Stimulated activated CD4-positive, alpha-beta T cell treated with anti-CD3 and anti-CD28 coated beads, Interleukin-1b, Interleukin-23, amount 100 ng/mL, for 4 hours (primary cell): Measurements from ENCODE around the gene DECR2.
"Not testable (repeated sequence)": the region's sequence is repeated elsewhere in the genome, so short reads cannot be mapped to it uniquely, and the experiment has no call there.

Source experiments
- DNase-seq, 2 donors: peaks; one replicate each; pipeline ENCODE4 v3.0.0-alpha.2; 2020; ENCODE audit warnings: low read depth in 2 of 2

The DECR2 gene

DNA sequence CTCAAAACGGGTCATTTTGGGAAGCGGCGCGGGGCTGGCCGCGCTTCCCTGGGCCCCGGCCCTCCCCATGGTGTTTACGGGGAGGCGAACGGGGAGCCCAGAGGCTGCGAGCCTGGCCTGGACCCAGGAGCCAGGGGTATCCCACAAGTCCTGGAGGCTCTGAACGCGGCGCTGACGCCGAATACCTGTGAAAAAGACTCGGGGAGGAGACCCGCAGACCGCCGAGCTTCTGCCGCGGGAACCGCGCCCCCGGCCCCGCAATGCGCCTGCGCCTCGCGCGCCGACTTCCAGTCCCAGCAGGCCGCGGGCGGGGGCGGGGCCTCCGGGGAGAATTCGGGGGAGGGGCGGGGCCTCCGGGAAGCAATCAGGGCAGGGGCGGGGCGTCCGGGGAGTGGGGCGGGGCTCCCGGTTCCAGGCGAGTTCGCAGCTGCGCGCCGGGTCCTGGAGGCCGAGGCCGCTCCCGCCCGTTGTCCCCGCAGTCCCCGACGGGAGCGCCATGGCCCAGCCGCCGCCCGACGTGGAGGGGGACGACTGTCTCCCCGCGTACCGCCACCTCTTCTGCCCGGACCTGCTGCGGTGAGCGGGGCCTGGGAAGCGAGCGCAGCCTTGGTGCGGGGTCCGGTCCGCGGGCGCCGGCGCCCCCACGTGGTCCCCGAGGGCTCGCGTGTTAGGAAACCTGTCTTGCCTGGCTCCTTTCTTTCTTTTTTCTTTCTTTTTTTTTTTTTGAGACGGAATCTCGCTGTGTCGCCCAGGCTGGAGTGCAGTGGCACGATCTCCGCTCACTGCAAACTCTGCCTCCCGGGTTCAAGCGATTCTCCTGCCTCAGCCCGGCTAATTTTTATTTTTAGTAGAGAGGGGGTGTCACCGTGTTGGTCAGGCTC, at the start of gene DECR2:
Gene DECR2 (plus strand): TSS at position 418 of the 881 bp plus-strand sequence. CDS start 79 bp downstream, at position 497.
- peak; percentile 100 for DNase-seq

- peak; percentile 100 for DNase-seq
Observed at GRCh38 chr16:352547-353403, 48.9 kb upstream of the DECR2 start, which contains the start of gene AXIN1. Gene AXIN1 (minus strand): TSS chr16:352723. CDS start chr16:347025, 5,698 bp downstream.

DNA sequence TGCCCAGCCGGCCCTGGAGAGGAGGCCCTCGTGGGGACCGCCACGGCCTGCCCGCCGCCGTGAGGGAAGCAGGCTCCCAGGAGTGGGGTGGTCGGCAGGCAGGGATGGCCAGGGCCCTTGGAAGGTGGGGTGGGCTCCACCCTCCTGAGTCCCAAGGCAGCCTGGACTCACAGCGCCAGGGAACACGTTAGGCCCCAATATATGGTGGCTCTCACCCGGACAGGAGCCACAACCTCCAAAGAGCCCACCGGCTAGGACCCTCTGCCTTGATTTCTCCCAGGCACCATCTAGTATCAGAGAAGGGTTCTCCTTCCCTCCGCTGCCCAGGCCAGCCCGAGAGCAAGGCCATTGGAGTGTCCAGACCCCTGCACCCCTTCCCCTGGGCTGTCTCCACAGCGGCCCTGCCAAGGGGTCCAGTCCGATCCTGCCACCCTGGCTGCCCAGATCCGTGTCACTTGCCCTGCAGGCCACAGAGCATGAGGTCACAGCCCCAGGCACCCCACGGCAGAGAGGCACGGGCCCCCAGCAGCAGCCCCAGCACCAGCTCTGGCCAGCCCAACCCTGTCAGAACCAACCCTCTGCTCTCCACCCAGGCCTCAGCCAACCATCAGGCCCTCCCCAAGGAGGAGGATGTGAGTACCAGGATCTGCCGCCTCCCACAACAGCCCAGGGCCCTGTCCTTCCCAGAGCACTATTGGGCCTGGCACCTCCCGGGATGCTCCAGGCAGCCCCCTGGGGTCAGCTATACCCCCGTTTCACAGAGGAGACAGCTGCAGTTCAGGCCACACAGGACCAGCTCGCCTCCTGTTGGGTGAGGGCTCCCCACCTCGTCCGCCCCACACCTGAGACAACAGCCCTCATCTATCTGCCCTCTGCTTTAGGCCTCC, 48.0 kb upstream of the DECR2 start:
- no peak for DNase-seq

DNA sequence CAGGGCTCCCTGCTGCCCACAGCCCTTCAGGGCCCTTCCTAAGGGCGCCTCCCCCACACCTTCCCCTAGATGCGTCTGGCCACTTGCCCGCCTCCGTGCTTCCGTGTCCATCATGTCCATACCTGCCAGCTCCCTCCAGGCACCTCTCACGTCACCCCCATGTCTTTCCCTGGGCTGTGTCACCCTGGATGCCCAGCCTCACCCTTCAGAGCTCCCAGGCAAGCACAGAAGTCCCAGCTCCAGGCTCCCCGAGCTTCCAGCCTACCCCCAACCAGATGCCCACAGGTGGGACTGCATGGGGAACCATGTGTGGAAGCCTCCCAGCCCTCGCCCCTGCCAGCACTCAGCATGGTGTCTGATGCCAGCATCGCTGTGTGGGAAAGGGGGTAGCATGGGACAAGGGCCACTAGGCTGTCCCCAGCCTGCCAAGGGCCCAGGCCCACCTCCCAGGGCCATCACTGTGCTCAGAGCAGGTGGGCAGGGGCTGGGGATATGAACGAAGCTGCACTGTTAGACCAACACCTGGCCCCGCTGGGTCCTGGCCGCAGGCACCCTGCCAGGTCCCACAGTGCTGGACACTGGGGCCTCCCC, 47.3 kb upstream of the DECR2 start:
- DNase-seq = no peak

GRCh38 chr16:354971-355461, 46.7 kb upstream of the DECR2 start:
- DNase-seq = no peak

GRCh38 chr16:356741-357140, 44.9 kb upstream of the DECR2 start:
- DNase-seq = no peak

- DNase-seq = no peak
Observed at GRCh38 chr16:359067-359763, 42.5 kb upstream of the DECR2 start.

DNA sequence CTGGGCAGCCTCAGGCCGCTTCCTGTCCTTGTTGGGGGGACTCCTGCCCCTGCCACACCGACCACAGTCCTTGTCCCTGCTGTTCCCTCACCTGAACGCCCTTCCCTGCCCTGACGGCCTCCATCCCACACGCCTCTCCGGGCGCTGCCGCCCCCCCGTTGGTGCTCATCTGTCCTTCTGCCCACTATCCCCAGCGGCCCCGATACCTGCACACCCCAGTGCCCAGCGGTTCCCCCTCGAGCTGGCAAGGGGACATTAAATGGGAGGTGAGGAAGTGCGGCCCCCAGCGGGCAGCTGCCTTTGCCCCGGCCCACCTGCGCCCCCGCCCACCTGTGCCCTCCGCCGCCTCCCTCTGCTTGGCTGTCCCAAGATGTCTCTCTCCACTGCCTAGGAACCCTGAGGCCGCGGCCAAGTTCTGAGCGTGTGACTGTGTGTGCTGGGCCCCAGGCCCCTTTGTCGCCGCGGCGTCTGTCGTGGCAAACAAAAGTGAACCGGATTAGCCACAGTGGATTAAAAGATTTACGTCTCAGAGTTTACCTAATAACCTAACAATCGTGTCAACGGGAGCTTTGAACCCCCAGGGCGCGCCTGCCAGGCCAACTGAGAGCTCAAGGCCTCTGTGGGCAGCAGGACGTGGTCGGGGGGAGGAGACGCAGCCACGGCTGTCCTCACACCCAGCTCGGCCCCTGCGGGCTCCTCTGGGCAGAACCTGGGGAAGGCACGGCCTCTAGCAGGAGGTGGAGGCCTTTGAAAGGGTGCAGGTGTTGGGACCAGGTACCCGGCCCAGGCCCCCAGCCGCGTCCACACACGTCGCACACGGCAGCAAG, 41.6 kb upstream of the DECR2 start:
- no peak for DNase-seq

DNA sequence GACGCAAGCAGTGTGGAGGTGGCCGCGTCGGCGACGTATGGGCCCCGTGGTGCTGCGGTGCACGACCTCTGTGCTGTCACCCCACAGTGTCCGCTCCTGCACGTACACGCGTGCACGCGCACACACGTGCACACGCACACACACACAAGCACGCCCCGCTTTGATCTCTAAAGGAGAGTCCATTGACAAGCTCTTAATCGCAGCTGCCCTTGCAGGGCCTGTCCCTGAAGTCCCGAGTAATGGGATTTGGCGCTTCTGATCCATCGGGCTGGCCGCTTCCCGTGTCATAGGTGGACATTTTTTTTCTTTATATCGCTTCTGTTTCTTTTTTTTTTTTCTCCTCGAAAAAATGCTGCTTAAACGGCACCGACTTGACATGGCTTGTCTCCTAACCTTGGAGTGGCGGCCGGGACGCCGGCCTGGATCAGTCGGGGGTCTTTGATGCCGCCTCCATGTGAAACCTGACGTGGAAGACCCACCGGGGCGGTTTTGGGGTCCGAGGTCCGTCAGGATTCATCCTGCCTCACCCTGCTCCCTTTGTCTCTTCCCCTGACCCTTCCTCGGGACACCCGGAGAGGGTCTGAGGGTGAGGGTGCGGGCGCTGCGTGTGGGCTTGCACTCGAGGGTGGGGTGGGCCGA, 40.9 kb upstream of the DECR2 start:
- no peak for DNase-seq

DNA sequence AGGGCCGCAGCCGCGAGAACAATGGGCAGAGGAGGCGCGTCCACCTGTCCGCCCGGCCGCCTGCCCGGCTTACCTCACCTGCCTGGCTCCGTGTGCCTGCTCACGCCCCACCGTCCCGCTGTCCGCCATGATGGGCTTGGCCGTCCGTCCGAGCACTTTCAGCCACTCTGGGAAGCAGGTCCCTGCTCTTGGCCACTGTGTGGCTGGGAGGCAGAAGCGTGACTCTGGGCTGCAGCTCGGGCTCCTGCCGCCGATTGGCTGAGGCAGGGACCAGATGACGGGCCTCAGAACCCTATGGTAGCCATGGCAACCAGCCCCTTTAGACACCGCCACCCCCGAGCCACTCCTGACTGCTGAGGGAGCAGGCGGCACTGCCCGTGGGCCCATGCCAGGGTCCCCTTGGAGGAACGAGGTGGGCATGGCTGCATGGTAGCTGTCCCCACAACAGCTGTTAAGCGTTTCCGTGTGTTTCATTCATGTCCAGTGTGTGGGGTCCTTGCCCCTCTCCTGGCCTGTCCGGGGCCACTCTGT, 40.3 kb upstream of the DECR2 start:
- no peak for DNase-seq

GRCh38 chr16:361872-362701, 39.6 kb upstream of the DECR2 start:
- DNase-seq = peak; percentile 62 to 64

GRCh38 chr16:362702-362999, 39.0 kb upstream of the DECR2 start:
- not testable (repeated sequence) for DNase-seq

DNA sequence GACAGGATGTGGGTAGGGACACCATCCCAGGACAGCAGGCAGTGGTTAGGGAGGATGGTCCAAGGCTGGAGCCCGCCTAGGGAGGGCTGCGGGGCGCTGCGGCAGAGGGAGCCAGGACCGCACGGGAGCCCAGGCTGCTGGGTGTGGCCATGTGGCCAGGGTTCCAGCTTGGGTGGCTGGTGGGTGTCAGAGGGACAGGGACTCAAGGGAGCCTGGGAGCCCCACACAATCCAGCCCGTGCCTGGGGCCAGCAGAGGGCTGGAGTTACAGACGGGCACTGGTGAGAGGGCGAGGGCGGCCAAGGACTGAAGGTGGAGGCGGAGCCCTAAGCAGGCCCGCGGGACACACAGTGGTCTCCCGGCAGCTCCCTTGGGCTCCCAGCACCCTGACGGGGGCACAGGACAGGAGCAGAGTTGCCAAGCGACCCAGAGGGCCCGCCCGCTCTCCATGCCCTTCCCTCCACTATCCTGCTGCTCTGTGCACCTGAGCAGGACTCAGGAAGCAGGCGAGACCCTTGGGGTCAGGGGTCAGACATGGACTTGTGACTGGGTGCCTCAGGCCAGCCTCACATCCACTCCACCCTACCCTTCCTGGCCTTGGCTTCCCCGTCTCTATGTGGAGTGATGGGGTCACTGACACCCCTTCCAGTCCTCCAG, 38.4 kb upstream of the DECR2 start:
- no peak for DNase-seq

DNA sequence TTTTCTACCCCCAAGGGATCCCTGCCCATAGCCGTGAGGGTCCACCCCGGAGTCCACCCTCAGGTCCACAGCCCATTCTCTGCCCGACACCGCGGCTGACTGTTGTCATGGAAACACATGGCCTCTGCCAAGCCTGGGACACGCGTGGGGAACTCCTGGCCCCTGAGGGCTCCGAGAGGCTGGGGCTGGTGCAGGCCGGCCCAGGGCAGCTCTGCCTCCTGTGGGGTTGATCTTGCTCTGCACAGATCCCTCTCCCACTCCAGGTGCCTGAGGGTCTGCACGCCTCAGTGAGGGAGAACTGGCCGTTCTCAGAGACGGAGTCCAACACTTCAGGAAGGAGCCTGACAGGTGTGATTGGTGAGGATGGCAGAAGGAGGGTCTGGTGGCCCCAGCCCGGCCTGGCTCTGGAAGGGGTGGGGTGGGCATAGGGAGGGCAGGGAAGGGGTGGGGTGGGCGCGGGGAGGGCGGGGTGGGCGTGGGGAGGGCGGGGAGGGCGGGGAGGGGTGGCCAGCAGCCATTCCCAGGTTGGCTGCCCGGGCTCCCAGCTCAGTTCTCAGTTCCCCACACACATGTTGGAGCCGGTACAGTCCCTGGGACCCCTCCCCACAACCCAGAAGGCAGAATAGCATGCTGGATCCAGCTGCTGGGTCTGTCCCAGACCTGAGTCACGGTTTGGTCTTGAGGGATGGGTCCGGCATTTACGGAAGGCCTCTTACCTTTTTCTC, 37.8 kb upstream of the DECR2 start:
- no peak for DNase-seq

GRCh38 chr16:364595-365491, 36.8 kb upstream of the DECR2 start:
- no peak for DNase-seq

DNA sequence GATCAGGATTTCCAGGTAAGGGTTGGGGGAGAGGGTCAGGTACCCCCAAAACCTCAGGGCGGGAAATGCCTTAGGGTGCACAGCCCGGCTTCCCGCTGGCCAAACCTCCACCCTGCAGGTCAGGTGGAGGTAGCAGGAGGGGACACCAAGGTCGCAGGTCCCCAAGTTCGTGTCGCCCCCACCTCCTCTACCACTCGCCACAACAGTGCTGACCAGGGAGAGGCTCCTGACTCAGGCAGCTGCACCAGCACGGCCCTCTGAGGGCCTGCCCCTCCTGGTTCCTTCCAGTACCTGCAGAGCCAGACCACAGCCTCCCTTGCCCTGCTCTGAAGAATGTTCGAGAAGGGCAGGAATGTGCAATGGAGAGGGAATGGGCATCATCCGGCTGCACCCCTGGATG, 35.2 kb upstream of the DECR2 start:
- DNase-seq = no peak
